Muscle of leg (tissue), 11 donors: ENCODE data around the gene EP400. TPM values are rescaled to one million over a fixed set of nuclear protein-coding genes. Genes with fewer than 3 reads are reported as not detected.

Experiments used
- DNase-seq: peaks from one replicate; pipeline ENCODE4 v3.0.0; 2013
- H3K27ac ChIP-seq: one replicate; pipeline ENCODE4 v1.5.1; 2013; ENCODE audit warnings: mild to moderate bottlenecking, low read length, control low read depth
- H3K27me3 ChIP-seq: one replicate; pipeline ENCODE4 v1.6.1; 2013; ENCODE audit warnings: low read length; ENCODE audit not compliant: control insufficient read depth, insufficient read depth
- H3K36me3 ChIP-seq: one replicate; pipeline ENCODE4 v1.6.1; 2013; ENCODE audit warnings: low read length; ENCODE audit not compliant: control insufficient read depth, insufficient read depth
- H3K4me1 ChIP-seq: one replicate; pipeline ENCODE4 v1.6.1; 2013; ENCODE audit warnings: low read length; ENCODE audit not compliant: control insufficient read depth, insufficient read depth
- H3K4me3 ChIP-seq: one replicate; pipeline ENCODE4 v1.5.1; 2013; ENCODE audit warnings: low read length, control low read depth
- H3K9me3 ChIP-seq: replicated peaks from 2 replicates; pipeline ENCODE4 v1.6.1; 2013; ENCODE audit warnings: low read depth, low read length; ENCODE audit not compliant: control insufficient read depth
- WGBS: methylation state at CpG from one replicate; pipeline ENCODE4 v1.1.5; 2013; ENCODE audit warnings: missing lambda C conversion rate; ENCODE audit not compliant: insufficient coverage; 5-methylcytosine and 5-hydroxymethylcytosine counted together
- polyA plus RNA-seq, 8 donors: library from polyadenylated mRNA; unstranded; fragments of 120-200 nt; gene quantifications; one replicate each; pipeline versions ENCODE4 v1.2.1 to v1.2.3, GENCODE V29; 2013; ENCODE audit warnings: inconsistent platforms in 1 of 8, low replicate concordance in 1 of 8; ENCODE audit not compliant: insufficient read length in 8 of 8, insufficient read depth in 1 of 8
- total RNA-seq: library from RNA; stranded (reverse); fragments of 120-200 nt; gene quantifications from one replicate; pipeline ENCODE4 v1.2.4, GENCODE V29; 2013

EP400 gene
- total and polyA plus RNA-seq, 9 donors, result 9.0 to 30.5 (median 22.7) TPM

- H3K27ac ChIP-seq, result no peak overlapping the region
- H3K27me3 ChIP-seq, result no peaks in the 10 kb centered on the region
- H3K36me3 ChIP-seq, result peaks cover 79% of the 10 kb centered on the region
- H3K4me1 ChIP-seq, result peaks cover 5% of the 10 kb centered on the region
- H3K4me3 ChIP-seq, result no peak overlapping the region
- peak; percentile 59 for DNase-seq
- H3K9me3 ChIP-seq, result no peaks in the 10 kb centered on the region
- WGBS, result 63% methylated on average over 12 of the region's 20 CpGs
These were observed 37.0 kb upstream of the EP400 start for GRCh38 chr12:131912518-131913274.

DNA sequence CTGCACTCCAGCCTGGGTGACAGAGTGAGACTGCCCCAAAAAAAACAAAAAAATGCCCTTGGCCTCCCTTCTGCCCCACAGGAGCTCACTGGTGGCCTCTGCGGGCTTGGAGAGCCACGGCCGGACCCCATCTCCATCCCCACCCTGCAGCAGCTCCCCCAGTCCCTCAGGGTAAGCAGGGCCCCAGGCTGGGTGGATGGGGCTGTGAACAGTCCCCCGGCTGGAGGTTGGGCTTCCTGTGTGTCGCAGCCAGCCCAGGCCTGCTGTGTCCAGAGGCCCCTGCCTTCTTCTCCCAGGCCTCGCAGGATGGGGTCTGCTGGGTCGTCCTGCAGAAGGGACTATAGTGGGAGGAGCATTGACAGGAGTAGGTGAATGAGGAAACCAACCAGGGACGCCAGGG, 36.1 kb upstream of the EP400 start:
- Histone ChIP-seq H3K9me3 (no peaks in the 10 kb centered on the region), H3K4me3 (no peak overlapping the region), H3K27ac (no peak overlapping the region), H3K4me1 (peaks cover 5% of the 10 kb centered on the region), H3K36me3 (peaks cover 81% of the 10 kb centered on the region), H3K27me3 (no peaks in the 10 kb centered on the region)
- 51% methylated on average over 3 of the region's 8 CpGs for WGBS
- DNase-seq, result no peak

DNA sequence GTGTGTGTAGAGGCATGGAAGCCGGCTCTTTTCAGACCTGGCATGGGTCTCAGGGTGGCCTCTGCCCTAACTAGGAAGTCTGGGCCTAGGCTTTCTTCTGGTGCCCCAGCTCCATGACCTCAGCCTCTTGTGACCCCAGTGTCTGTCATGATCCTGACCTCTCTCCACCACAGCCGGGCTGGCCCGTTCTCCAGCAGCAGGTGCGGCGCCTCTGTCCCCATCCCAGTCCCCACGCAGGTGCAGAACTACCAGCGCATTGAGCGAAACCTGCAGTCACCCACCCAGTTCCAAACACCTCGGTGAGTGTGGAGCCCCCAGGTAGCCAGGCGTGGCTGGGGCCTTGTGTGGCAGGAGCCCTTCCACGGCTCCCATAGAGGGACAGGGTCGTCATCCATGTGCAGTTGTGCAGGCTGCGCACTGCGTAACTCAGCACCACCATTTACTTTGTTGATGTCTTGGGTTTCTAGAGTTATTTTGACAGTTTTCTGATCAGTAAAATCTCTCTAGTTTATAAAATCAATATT, 35.5 kb upstream of the EP400 start:
- H3K27ac ChIP-seq, result no peak overlapping the region
- H3K27me3 ChIP-seq, result no peaks in the 10 kb centered on the region
- no peak overlapping the region for H3K4me3 ChIP-seq
- 93% methylated on average over 10 of the region's 14 CpGs for WGBS
- peaks cover 5% of the 10 kb centered on the region for H3K4me1 ChIP-seq
- no peak for DNase-seq
- H3K36me3 ChIP-seq, result peaks cover 81% of the 10 kb centered on the region
- no peaks in the 10 kb centered on the region for H3K9me3 ChIP-seq

DNA sequence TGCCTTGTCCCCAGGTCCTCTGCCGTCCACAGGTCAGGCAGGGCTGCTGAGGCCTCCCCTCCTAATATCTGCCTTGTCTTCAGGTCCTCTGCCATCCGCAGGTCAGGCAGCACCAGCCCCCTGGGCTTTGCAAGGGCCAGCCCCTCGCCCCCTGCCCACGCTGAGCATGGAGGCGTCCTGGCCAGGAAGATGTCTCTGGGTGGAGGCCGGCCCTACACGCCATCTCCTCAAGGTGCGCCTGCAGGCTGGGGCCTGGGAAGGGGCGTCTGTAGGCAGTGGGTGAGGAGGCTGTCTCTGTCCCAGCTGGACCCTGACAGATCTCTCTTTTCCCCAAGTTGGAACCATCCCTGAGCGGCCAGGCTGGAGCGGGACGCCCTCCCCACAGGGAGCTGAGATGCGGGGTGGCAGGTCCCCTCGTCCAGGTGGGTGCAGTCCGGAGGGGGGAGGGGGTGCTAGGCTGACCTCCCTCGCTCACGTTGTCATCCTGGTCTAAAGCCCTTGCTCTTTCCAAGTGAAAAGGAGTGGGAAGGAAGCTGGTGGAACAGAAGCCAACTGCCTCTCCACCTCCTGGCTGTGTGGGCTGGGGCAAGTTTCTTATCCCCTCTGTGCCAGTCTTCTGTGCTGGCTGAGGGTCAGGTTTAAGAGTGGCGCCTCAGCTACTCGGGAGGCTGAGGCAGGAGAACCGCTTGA, 34.6 kb upstream of the EP400 start:
- Histone ChIP-seq H3K36me3 (peaks cover 84% of the 10 kb centered on the region), H3K9me3 (no peaks in the 10 kb centered on the region), H3K27ac (no peak overlapping the region), H3K4me1 (peaks cover 5% of the 10 kb centered on the region), H3K4me3 (no peak overlapping the region), H3K27me3 (no peaks in the 10 kb centered on the region)
- WGBS, result 94% methylated on average over 9 of the region's 20 CpGs
- DNase-seq, result no peak

DNA sequence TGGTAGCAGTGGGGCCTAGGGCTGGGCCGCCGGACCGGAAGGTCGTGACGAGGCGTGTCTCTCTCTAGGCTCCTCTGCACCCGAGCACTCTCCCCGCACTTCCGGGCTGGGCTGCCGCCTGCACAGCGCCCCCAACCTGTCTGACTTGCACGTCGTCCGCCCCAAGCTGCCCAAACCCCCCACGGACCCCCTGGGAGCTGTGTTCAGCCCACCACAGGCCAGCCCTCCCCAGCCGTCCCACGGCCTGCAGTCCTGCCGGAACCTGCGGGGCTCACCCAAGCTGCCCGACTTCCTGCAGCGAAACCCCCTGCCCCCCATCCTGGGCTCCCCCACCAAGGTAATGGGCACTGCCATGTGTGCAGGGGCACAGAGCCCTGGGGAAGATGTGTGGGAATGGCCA, 33.9 kb upstream of the EP400 start:
- 82% methylated on average over 6 of the region's 21 CpGs for WGBS
- Histone ChIP-seq H3K36me3 (peaks cover 84% of the 10 kb centered on the region), H3K4me3 (no peak overlapping the region)

DNA sequence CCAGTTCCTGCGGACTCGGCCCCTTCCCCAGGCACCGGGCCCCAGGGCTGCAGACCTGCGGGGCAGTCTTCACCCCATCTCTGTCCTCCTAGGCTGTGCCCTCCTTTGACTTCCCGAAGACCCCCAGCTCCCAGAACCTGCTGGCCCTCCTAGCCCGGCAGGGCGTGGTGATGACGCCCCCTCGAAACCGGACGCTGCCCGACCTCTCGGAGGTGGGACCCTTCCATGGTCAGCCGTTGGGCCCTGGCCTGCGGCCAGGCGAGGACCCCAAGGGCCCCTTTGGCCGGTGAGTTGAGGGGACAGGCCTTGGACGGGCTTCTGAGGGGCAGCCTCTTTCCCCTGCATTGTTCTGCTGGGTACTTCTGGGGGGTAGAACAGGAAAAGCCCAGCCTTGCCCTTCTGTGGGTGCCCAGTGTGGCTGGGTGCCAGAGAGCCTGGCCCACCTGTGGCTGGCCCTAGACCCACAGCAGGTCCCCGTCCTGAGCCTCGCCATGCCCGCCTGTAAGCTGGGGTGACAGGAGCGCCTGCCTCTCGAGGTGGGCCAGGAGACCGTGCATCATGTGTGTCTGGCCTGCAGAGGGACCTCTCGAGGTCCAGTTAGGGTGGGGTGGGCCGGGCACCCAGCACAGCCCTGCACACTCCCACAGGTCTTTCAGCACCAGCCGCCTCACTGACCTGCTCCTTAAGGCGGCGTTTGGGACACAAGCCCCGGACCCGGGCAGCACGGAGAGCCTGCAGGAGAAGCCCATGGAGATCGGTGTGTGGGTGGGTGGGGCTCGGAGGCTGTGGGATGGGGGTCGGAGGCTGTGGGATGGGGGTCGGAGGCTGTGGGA, 33.2 kb upstream of the EP400 start:
- H3K27ac ChIP-seq, result no peak overlapping the region
- peaks cover 84% of the 10 kb centered on the region for H3K36me3 ChIP-seq
- DNase-seq, result no peak

More for the DNA sequence above, 33.9 kb upstream of the EP400 start:
- Histone ChIP-seq H3K27me3 (no peaks in the 10 kb centered on the region), H3K4me1 (peaks cover 5% of the 10 kb centered on the region), H3K27ac (no peak overlapping the region), H3K9me3 (no peaks in the 10 kb centered on the region)
- DNase-seq, result no peak

DNA sequence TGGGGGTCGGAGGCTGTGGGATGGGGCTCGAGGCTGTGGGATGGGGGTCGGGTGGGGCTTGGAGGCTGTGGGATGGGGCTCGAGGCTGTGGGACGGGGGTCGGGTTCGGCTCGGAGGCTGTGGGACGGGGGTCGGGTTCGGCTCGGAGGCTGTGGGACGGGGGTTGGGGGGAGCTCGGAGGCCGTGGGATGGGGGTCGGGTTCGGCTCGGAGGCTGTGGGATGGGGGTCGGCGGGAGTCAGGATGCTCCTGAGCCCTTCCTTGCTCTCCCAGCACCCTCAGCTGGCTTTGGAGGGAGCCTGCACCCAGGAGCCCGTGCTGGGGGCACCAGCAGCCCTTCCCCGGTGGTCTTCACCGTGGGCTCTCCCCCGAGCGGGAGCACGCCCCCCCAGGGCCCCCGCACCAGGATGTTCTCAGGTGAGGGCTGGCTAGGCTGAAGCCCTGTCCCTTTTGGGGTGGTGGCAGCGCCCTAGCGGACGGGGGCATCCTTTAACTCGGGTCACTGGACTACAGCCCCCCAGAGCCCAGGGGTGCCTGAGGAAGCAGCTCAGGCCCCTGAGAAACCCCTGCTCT, 32.5 kb upstream of the EP400 start:
- DNase-seq, result no peak
- peaks cover 4% of the 10 kb centered on the region for H3K4me1 ChIP-seq
- peaks cover 82% of the 10 kb centered on the region for H3K36me3 ChIP-seq
- no peaks in the 10 kb centered on the region for H3K27me3 ChIP-seq
- H3K4me3 ChIP-seq, result no peak overlapping the region
- no peak overlapping the region for H3K27ac ChIP-seq
- WGBS, result 85% methylated on average over 13 of the region's 31 CpGs
- no peaks in the 10 kb centered on the region for H3K9me3 ChIP-seq

More for the DNA sequence above, 33.2 kb upstream of the EP400 start:
- 87% methylated on average over 26 of the region's 36 CpGs for WGBS
- H3K4me3 ChIP-seq, result no peak overlapping the region
- H3K27me3 ChIP-seq, result no peaks in the 10 kb centered on the region
- peaks cover 5% of the 10 kb centered on the region for H3K4me1 ChIP-seq
- H3K9me3 ChIP-seq, result no peaks in the 10 kb centered on the region

DNA sequence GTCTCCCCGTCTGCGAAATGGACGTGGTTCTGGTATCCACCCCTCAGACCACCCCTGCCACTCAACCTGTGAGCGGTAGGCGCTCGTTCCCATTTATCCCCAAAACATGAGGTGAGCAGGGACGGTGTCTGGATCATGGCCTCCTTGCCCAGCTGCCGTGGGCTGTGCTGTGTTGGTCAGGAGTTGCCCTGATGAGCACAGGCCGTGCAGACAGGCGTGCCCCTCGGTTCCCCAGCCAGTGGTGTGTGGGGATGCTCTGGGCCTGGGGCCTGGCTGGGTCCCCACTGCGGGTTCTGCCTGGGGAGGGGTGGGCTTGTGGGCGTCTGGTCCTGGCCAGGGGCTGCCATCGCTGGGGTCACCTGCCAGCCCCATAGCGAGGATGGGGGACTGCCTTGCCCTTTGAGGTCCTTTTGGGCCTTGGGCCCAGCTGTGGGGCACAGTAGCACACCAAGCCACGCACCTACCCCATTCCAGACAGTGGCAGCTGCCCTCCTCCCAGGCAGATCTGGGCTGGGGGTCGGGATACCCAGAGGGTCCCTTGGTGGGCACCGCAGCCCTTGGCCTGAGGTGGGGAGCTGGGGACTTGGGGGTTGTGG, 31.9 kb upstream of the EP400 start:
- H3K4me3 ChIP-seq, result no peak overlapping the region
- DNase-seq, result no peak
- H3K36me3 ChIP-seq, result peaks cover 82% of the 10 kb centered on the region
- 89% methylated on average over 12 of the region's 18 CpGs for WGBS
- H3K27ac ChIP-seq, result no peak overlapping the region
- H3K27me3 ChIP-seq, result no peaks in the 10 kb centered on the region
- H3K4me1 ChIP-seq, result no peaks in the 10 kb centered on the region
- H3K9me3 ChIP-seq, result no peaks in the 10 kb centered on the region

DNA sequence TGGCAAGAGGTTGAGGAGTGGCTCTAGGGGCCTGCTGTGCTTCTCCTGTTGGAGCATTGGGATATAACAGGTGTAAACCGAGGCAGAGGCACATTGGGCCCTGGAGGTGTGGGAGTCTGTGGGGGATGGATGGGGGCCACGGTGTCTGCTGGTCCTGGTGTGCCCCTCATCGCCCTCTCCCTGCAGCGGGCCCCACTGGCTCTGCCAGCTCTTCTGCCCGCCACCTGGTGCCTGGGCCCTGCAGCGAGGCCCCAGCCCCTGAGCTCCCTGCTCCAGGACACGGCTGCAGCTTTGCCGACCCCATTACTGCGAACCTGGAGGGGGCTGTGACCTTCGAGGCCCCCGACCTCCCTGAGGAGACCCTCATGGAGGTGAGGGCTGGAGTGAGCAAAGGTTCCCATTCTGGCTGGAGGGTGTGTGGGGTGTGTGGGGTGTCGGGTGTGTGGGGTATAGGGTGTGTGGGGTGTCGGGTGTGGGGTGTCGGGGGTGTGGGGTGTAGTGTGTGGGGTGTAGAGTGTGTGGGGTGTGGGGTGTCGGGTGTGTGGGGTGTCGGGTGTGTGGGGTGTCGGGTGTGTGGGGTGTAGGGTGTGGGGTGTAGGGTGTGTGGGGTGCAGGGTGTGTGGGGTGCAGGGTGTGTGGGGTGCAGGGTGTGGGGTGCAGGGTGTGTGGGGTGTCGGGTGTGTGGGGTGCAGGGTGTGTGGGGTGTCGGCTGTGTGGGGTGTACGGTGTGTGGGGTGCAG, 31.3 kb upstream of the EP400 start:
- no peak for DNase-seq
- peaks cover 83% of the 10 kb centered on the region for H3K36me3 ChIP-seq
- 84% methylated on average over 14 of the region's 20 CpGs for WGBS
- no peaks in the 10 kb centered on the region for H3K9me3 ChIP-seq
- no peaks in the 10 kb centered on the region for H3K27me3 ChIP-seq
- no peak overlapping the region for H3K4me3 ChIP-seq
- H3K4me1 ChIP-seq, result no peaks in the 10 kb centered on the region
- H3K27ac ChIP-seq, result no peak overlapping the region
